ENCODE results near the gene CTNNBL1.

GRCh38 chr20:37917461-37917860 lies 223.6 kb downstream of the CTNNBL1 start:
- TF ChIP-seq CTCF (conservative IDR thresholded peaks at IDR 0.05 in 1 of 2, IDR thresholded peaks at IDR 0.05 in 1 of 2; ENCODE audit: low read depth in 1 of 2, low read length in 2 of 2) (no peak), EZH2 (IDR thresholded peaks at IDR 0.05; ENCODE audit: low read length, missing control alignments) (no peak)
